Smooth muscle cell (in vitro differentiated cells): ENCODE results near the gene CAMTA1. TPM values are rescaled to one million over a fixed set of nuclear protein-coding genes. Genes with fewer than 3 reads are reported as not detected.
"Not testable (repeated sequence)": the region's sequence is repeated elsewhere in the genome, so short reads cannot be mapped to it uniquely, and the experiment has no call there.

Experiments
- DNase-seq: peaks from one replicate; lab custom pipeline; 2025; ENCODE audit not compliant: unreplicated experiment; lab: John Stamatoyannopoulos, UW
- H2AFZ ChIP-seq: fragments of 200-600 bp; sonication (generic); 2 replicates; pipeline ENCODE4 v1.6.0; 2016; ENCODE audit warnings: antibody characterized with exemption, low read depth, mild to moderate bottlenecking
- H3F3A ChIP-seq: fragments of 200-600 bp; sonication (generic); 2 replicates; pipeline ENCODE4 v1.6.0; 2017; ENCODE audit warnings: antibody characterized with exemption, low read depth
- H3K27ac ChIP-seq: fragments of 200-600 bp; sonication (generic); 2 replicates; pipeline ENCODE4 v1.5.1; 2016; ENCODE audit warnings: low read depth, mild to moderate bottlenecking
- H3K27me3 ChIP-seq: fragments of 200-600 bp; sonication (generic); 2 replicates; pipeline ENCODE4 v1.6.1; 2016; ENCODE audit warnings: low read depth, mild to moderate bottlenecking
- H3K36me3 ChIP-seq: fragments of 200-600 bp; sonication (generic); 2 replicates; pipeline ENCODE4 v1.5.1; 2016; ENCODE audit warnings: low read depth
- H3K4me1 ChIP-seq: fragments of 200-600 bp; sonication (generic); 2 replicates; pipeline ENCODE4 v1.5.1; 2016; ENCODE audit warnings: low read depth
- H3K4me2 ChIP-seq: fragments of 200-600 bp; sonication (generic); 2 replicates; pipeline ENCODE4 v1.6.0; 2016; ENCODE audit warnings: mild to moderate bottlenecking
- H3K4me3 ChIP-seq: fragments of 200-600 bp; sonication (generic); 2 replicates; pipeline ENCODE4 v1.5.1; 2016; ENCODE audit warnings: mild to moderate bottlenecking
- H3K79me2 ChIP-seq: fragments of 200-600 bp; sonication (generic); 2 replicates; pipeline ENCODE4 v1.6.0; 2016; ENCODE audit warnings: low read depth, mild to moderate bottlenecking
- H3K9ac ChIP-seq: fragments of 200-600 bp; sonication (generic); 2 replicates; pipeline ENCODE4 v1.6.0; 2016; ENCODE audit warnings: low read depth
- H3K9me3 ChIP-seq: fragments of 200-600 bp; sonication (generic); replicated peaks from 2 replicates; pipeline ENCODE4 v1.5.1; 2016; ENCODE audit warnings: low read depth
- H4K20me1 ChIP-seq: fragments of 200-600 bp; sonication (generic); 2 replicates; pipeline ENCODE4 v1.6.0; 2016; ENCODE audit warnings: low read depth
- WGBS: methylation state at CpG from one replicate; pipeline ENCODE4 v1.1.7; 2016; ENCODE audit warnings: low lambda C conversion rate; 5-methylcytosine and 5-hydroxymethylcytosine counted together
- polyA plus RNA-seq: library from polyadenylated mRNA; unstranded; fragments of >200 nt; fragmentation: Nextera tagmentation; extraction: Ambion mirVana; gene quantifications from 2 replicates; pipeline ENCODE4 v1.2.1, GENCODE V29; 2016
- total RNA-seq: library from RNA; depleted of rRNA; stranded (reverse); fragments of >200 nt; gene quantifications from 2 replicates; pipeline ENCODE4 v1.2.3, GENCODE V29; 2014
- TF ChIP-seq, protein P1 (sequence below): fragments of 200-600 bp; sonication (generic); IDR thresholded peaks from 2 replicates; pipeline ENCODE4 v1.5.1; 2017; ENCODE audit warnings: borderline replicate concordance, mild to moderate bottlenecking, antibody characterized with exemption; ENCODE audit not compliant: insufficient read depth, poor library complexity, severe bottlenecking

CAMTA1 gene
- total and polyA plus RNA-seq, 2 experiments from 2014 or later, result 139 to 145 TPM

DNA sequence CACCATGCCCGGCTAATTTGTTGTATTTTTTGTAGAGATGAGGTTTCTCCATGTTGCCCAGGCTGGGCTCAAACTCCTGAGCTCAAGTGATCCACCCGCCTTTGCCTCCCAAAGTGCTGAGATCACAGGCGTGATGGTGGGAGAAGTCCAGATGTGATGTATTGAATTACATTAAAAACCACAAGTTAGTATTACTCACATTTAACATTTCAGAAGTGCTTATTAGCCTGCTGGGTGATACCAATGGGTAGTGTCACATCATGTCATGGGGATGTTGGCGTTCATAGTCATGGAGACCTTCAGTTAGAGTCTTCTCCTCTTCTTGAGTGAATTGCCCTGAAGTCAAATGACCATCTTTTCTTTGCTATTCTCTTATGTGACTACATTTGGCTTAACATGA is 922.3 kb downstream of the CAMTA1 start:
- H3K4me2 ChIP-seq, result no peak overlapping the region
- no peak overlapping the region for H3K4me3 ChIP-seq
- no peak overlapping the region for H3K27ac ChIP-seq
- DNase-seq, result no peak
- peaks cover 3% of the 10 kb centered on the region for H3K4me1 ChIP-seq
- TF ChIP-seq, protein P1, sequence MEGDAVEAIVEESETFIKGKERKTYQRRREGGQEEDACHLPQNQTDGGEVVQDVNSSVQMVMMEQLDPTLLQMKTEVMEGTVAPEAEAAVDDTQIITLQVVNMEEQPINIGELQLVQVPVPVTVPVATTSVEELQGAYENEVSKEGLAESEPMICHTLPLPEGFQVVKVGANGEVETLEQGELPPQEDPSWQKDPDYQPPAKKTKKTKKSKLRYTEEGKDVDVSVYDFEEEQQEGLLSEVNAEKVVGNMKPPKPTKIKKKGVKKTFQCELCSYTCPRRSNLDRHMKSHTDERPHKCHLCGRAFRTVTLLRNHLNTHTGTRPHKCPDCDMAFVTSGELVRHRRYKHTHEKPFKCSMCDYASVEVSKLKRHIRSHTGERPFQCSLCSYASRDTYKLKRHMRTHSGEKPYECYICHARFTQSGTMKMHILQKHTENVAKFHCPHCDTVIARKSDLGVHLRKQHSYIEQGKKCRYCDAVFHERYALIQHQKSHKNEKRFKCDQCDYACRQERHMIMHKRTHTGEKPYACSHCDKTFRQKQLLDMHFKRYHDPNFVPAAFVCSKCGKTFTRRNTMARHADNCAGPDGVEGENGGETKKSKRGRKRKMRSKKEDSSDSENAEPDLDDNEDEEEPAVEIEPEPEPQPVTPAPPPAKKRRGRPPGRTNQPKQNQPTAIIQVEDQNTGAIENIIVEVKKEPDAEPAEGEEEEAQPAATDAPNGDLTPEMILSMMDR, result no peak
- no peaks in the 10 kb centered on the region for H3K9me3 ChIP-seq
- no peak overlapping the region for H3K9ac ChIP-seq
- H2AFZ ChIP-seq, result no peak overlapping the region
- no peaks in the 10 kb centered on the region for H4K20me1 ChIP-seq
- peaks cover 2% of the 10 kb centered on the region for H3F3A ChIP-seq
- 95% methylated on average over 4 of the region's 4 CpGs for WGBS
- H3K79me2 ChIP-seq, result no peaks in the 10 kb centered on the region
- H3K36me3 ChIP-seq, result no peaks in the 10 kb centered on the region
- peaks cover 29% of the 10 kb centered on the region for H3K27me3 ChIP-seq

DNA sequence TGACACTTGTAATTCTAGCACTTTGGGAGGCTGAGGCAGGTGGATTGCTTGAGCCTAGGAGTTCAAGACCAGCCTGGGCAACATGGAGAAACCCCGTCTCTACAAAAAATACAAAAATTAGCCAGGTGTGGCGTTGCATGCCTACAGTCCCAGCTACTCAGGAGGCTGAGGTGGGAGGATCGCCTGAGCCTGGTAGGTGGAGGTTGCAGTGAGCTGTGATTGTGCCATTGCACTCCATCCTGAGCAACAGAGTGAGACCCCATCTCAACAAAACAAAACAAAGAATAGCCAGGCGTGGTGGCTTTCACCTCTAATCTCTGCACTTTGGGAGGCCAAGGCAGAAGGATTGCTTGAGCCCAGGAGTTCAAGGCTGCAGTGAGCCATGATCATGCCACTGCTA is 922.8 kb downstream of the CAMTA1 start:
- H2AFZ ChIP-seq, H3K4me1 ChIP-seq, H3K9me3 ChIP-seq, H3K79me2 ChIP-seq, H3K9ac ChIP-seq, H3K36me3 ChIP-seq, H4K20me1 ChIP-seq, H3K27ac ChIP-seq, H3K4me2 ChIP-seq, DNase-seq, H3K4me3 ChIP-seq, H3F3A ChIP-seq: not testable (repeated sequence)
- peaks cover 23% of the 10 kb centered on the region for H3K27me3 ChIP-seq
- WGBS, result 87% methylated on average over 4 of the region's 4 CpGs

DNA sequence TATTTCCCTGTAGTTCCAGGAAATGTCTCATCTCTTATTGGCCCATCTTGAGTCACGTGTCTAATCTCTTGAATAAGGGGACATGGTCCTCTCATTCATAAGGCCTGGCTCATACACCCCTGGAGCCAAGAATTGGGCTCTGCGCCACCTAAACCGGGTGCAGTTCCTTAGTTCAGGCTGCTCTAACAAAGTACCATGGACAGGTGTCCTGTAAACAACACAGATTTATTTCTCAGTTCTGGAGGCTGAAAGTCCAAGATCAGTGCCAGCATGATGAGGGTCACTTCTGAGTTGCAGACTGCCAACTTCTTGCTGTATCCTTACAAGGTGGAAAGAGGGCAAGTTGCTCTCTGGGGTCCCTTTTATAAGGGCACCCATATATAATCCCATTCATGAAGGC is 925.6 kb downstream of the CAMTA1 start:
- TF ChIP-seq, protein P1, result no peak
- WGBS, result 95% methylated on average over 3 of the region's 3 CpGs
- no peaks in the 10 kb centered on the region for H4K20me1 ChIP-seq
- H3K9me3 ChIP-seq, result no peaks in the 10 kb centered on the region
- no peak for DNase-seq
- H3K4me2 ChIP-seq, result no peak overlapping the region
- no peak overlapping the region for H3K27ac ChIP-seq
- H2AFZ ChIP-seq, result no peak overlapping the region
- no peaks in the 10 kb centered on the region for H3K79me2 ChIP-seq
- peaks cover 7% of the 10 kb centered on the region for H3K27me3 ChIP-seq
- no peak overlapping the region for H3K4me3 ChIP-seq
- no peaks in the 10 kb centered on the region for H3F3A ChIP-seq
- H3K4me1 ChIP-seq, result no peaks in the 10 kb centered on the region
- no peak overlapping the region for H3K9ac ChIP-seq
- no peaks in the 10 kb centered on the region for H3K36me3 ChIP-seq

DNA sequence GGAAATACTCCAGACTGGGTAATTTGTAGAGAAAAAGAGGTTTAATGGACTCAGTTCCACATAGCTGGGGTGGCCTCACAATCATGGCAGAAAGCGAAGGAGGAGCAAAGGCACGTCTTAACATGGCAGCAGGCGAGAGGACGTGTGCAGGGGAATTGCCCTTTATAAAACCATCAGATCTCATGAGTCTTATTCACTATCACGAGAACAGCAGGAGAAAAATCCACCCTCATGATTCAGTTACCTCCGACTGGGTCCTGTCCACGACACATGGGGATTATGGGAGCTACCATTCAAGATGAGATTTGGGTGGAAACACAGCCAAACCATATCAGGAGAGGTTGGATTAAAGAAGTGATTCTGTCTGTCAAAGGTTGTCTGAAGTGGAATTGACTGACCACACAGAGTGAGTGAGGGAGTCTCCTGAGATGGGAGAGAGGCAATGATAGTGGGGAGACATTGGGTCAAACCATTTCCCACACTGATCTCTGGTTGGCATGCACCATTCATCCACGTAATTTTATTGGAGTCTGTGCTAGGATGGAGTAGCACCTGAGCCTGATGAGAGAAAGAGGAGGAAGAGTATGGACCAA is 927.6 kb downstream of the CAMTA1 start:
- 83% methylated on average over 8 of the region's 8 CpGs for WGBS
- no peaks in the 10 kb centered on the region for H3F3A ChIP-seq
- H3K9me3 ChIP-seq, result no peaks in the 10 kb centered on the region
- no peak overlapping the region for H3K4me3 ChIP-seq
- no peaks in the 10 kb centered on the region for H3K36me3 ChIP-seq
- H3K4me2 ChIP-seq, result no peak overlapping the region
- no peaks in the 10 kb centered on the region for H3K79me2 ChIP-seq
- H3K4me1 ChIP-seq, result no peaks in the 10 kb centered on the region
- H3K27me3 ChIP-seq, result no peaks in the 10 kb centered on the region
- H3K27ac ChIP-seq, result no peak overlapping the region
- TF ChIP-seq, protein P1, result no peak
- no peak overlapping the region for H3K9ac ChIP-seq
- DNase-seq, result no peak
- H2AFZ ChIP-seq, result no peak overlapping the region
- H4K20me1 ChIP-seq, result no peaks in the 10 kb centered on the region
